ENCODE measurements around the gene CTF1.

- TF ChIP-seq, protein P1, sequence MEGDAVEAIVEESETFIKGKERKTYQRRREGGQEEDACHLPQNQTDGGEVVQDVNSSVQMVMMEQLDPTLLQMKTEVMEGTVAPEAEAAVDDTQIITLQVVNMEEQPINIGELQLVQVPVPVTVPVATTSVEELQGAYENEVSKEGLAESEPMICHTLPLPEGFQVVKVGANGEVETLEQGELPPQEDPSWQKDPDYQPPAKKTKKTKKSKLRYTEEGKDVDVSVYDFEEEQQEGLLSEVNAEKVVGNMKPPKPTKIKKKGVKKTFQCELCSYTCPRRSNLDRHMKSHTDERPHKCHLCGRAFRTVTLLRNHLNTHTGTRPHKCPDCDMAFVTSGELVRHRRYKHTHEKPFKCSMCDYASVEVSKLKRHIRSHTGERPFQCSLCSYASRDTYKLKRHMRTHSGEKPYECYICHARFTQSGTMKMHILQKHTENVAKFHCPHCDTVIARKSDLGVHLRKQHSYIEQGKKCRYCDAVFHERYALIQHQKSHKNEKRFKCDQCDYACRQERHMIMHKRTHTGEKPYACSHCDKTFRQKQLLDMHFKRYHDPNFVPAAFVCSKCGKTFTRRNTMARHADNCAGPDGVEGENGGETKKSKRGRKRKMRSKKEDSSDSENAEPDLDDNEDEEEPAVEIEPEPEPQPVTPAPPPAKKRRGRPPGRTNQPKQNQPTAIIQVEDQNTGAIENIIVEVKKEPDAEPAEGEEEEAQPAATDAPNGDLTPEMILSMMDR (IDR thresholded peaks at IDR 0.05): no peak
- TF ChIP-seq EP300 (IDR thresholded peaks at IDR 0.05) (no peak), POLR2A (IDR thresholded peaks at IDR 0.05) (no peak)
These were observed 11.2 kb upstream of the CTF1 start for GRCh38 chr16:30885196-30885595.
